ENCODE results near the gene GRWD1. TPM values are rescaled to one million over a fixed set of nuclear protein-coding genes. Genes with fewer than 3 reads are reported as not detected.

The GRWD1 gene
- total and polyA plus RNA-seq, 4 donors: 8.9 to 38.1 (median 21.9) TPM

DNA sequence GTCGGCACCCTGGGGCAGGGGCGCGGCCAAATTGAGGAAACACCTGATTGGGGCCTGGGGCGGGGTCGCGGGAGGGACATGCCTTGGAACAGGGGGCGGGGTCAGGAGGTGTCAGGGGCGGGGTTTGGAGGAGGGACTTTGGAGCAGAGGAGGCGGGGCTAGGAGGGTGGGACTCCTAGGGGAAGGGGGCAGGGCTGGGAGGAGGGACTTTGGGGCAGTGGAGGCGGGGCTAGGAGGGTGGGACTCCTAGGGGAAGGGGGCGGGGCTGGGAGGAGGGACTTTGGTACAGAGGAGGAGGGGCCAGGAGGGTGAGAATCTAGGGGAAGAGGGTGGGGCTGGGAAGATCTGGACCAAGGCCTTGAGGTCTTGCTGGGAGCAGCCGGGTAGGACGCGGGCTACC lies 30.4 kb upstream of the GRWD1 start:
- H3K36me3 ChIP-seq (ENCODE audit: control insufficient read depth in 4 of 4, insufficient read depth in 4 of 4, low read length in 4 of 4): no peaks in the 10 kb centered on the region
- no peaks in the 10 kb centered on the region for H3K9me3 ChIP-seq (ENCODE audit: control insufficient read depth in 4 of 4, insufficient read depth in 3 of 4, low read length in 3 of 4)
- H3K27me3 ChIP-seq (ENCODE audit: control insufficient read depth in 3 of 3, insufficient read depth in 3 of 3, low read length in 2 of 3): peaks cover 0 to 6% (median 0%) of the 10 kb centered on the region in 3 donors
- TF ChIP-seq, protein P1, sequence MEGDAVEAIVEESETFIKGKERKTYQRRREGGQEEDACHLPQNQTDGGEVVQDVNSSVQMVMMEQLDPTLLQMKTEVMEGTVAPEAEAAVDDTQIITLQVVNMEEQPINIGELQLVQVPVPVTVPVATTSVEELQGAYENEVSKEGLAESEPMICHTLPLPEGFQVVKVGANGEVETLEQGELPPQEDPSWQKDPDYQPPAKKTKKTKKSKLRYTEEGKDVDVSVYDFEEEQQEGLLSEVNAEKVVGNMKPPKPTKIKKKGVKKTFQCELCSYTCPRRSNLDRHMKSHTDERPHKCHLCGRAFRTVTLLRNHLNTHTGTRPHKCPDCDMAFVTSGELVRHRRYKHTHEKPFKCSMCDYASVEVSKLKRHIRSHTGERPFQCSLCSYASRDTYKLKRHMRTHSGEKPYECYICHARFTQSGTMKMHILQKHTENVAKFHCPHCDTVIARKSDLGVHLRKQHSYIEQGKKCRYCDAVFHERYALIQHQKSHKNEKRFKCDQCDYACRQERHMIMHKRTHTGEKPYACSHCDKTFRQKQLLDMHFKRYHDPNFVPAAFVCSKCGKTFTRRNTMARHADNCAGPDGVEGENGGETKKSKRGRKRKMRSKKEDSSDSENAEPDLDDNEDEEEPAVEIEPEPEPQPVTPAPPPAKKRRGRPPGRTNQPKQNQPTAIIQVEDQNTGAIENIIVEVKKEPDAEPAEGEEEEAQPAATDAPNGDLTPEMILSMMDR (IDR thresholded peaks at IDR 0.05; ENCODE audit: control extremely low read depth, extremely low read depth): no peak
- peak; percentile 88 for ATAC-seq (ENCODE audit: insufficient read depth, low FRiP score)
- H3K27ac ChIP-seq (ENCODE audit: low read depth in 1 of 2, low read length in 1 of 2): no peak overlapping the region
- peaks cover 0 to 5% (median 0%) of the 10 kb centered on the region in 5 donors for H3K4me1 ChIP-seq (ENCODE audit: control insufficient read depth in 5 of 5, insufficient read depth in 5 of 5, low read length in 5 of 5)
- H3K9ac ChIP-seq (ENCODE audit: insufficient read depth in 1 of 2, low read length in 2 of 2): no peak overlapping the region
- peak in 2 of 3 donors; percentile 31 to 67 for DNase-seq
- no peak overlapping the region for H3K4me3 ChIP-seq
- WGBS, 2 donors: 7 to 20% methylated on average over 13 to 14 of the region's 14 CpGs

DNA sequence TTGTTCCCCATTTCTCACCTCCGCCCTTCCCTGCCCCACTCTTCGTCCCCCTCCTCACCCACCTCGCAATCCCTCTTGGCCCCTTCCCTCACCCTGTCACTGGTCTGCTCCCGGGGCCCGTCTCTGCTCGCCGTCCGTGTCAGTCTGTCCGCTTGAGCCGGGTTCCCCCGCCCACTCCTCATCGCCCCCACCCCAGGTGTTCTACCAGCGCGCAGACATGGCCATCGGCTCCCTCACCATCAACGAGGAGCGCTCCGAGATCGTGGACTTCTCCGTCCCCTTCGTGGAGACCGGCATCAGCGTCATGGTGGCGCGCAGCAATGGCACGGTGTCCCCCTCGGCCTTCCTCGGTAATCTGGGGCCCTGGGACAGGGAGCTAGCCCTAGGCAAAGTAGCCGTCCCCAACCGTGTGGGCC lies 30.0 kb upstream of the GRWD1 start:
- Histone ChIP-seq H3K36me3 (ENCODE audit: control insufficient read depth in 4 of 4, insufficient read depth in 4 of 4, low read length in 4 of 4) (no peaks in the 10 kb centered on the region), H3K27ac (ENCODE audit: low read depth in 1 of 2, low read length in 1 of 2) (no peak overlapping the region), H3K9me3 (ENCODE audit: control insufficient read depth in 4 of 4, insufficient read depth in 3 of 4, low read length in 3 of 4) (no peaks in the 10 kb centered on the region), H3K4me3 (no peak overlapping the region), H3K4me1 (ENCODE audit: control insufficient read depth in 5 of 5, insufficient read depth in 5 of 5, low read length in 5 of 5) (peaks cover 0 to 5% (median 0%) of the 10 kb centered on the region in 5 donors), H3K9ac (ENCODE audit: insufficient read depth in 1 of 2, low read length in 2 of 2) (no peak overlapping the region), H3K27me3 (ENCODE audit: control insufficient read depth in 3 of 3, insufficient read depth in 3 of 3, low read length in 2 of 3) (peaks cover 0 to 6% (median 0%) of the 10 kb centered on the region in 3 donors)
- ATAC-seq (ENCODE audit: insufficient read depth, low FRiP score): no peak
- 37% methylated on average over 30 of the region's 30 CpGs for WGBS, 2 donors
- TF ChIP-seq, protein P1 (IDR thresholded peaks at IDR 0.05; ENCODE audit: control extremely low read depth, extremely low read depth): no peak
- DNase-seq: no peak

DNA sequence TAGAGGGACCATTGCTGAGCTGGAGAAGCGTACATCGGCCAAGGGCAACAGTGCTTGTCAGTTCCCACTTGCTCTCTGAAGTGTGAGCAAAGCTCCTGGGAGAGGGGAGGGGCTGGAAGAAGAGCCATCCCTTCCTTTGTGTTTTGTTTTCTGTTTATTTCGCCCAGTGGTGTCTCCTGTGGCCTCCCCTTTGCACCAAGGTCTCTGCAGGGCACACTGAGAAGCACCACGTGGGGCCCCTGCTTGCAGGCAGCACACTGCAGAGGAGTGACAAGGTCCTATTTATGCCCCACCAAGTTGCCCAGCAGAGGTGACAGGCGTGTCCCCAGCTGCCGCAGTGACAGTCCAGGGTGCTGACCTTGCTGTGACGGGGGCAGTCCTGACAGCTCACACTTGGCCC lies 28.4 kb upstream of the GRWD1 start:
- ATAC-seq (ENCODE audit: insufficient read depth, low FRiP score) (no peak), DNase-seq (no peak)
- Histone ChIP-seq H3K9me3 (ENCODE audit: control insufficient read depth in 4 of 4, insufficient read depth in 3 of 4, low read length in 3 of 4) (no peaks in the 10 kb centered on the region), H3K4me1 (ENCODE audit: control insufficient read depth in 5 of 5, insufficient read depth in 5 of 5, low read length in 5 of 5) (peaks cover 0 to 5% (median 0%) of the 10 kb centered on the region in 5 donors), H3K27ac (ENCODE audit: low read depth in 1 of 2, low read length in 1 of 2) (no peak overlapping the region), H3K36me3 (ENCODE audit: control insufficient read depth in 4 of 4, insufficient read depth in 4 of 4, low read length in 4 of 4) (no peaks in the 10 kb centered on the region), H3K4me3 (no peak overlapping the region), H3K9ac (ENCODE audit: insufficient read depth in 1 of 2, low read length in 2 of 2) (no peak overlapping the region), H3K27me3 (ENCODE audit: control insufficient read depth in 3 of 3, insufficient read depth in 3 of 3, low read length in 2 of 3) (peaks cover 0 to 6% (median 0%) of the 10 kb centered on the region in 3 donors)
- TF ChIP-seq, protein P1 (IDR thresholded peaks at IDR 0.05; ENCODE audit: control extremely low read depth, extremely low read depth): no peak
- WGBS, 2 donors: 68 to 85% methylated on average over 7 of the region's 7 CpGs

Measured in lung (tissue), 12 donors.